ENCODE data around the gene ROCK2. TPM values are rescaled to one million over a fixed set of nuclear protein-coding genes. Genes with fewer than 3 reads are reported as not detected.

Gene ROCK2
- total RNA-seq, 1 donor from 2014 or later, result 61.4 TPM

GRCh38 chr2:11338580-11338979, 5.9 kb downstream of the ROCK2 start:
- Mint-ChIP-seq H3K9me3 (ENCODE audit: low read depth) (peaks cover 2% of the 10 kb centered on the region), H3K4me3 (ENCODE audit: unreplicated experiment) (no peak overlapping the region), H3K27me3 (ENCODE audit: low read depth) (no peaks in the 10 kb centered on the region), H3K36me3 (ENCODE audit: low read depth) (no peaks in the 10 kb centered on the region), H3K27ac (ENCODE audit: unreplicated experiment) (peak overlapping the region; percentile 19), H3K4me1 (ENCODE audit: low read depth) (peaks cover 59% of the 10 kb centered on the region)
- DNase-seq (ENCODE audit: low spot score), result no peak
- TF ChIP-seq, protein P1, sequence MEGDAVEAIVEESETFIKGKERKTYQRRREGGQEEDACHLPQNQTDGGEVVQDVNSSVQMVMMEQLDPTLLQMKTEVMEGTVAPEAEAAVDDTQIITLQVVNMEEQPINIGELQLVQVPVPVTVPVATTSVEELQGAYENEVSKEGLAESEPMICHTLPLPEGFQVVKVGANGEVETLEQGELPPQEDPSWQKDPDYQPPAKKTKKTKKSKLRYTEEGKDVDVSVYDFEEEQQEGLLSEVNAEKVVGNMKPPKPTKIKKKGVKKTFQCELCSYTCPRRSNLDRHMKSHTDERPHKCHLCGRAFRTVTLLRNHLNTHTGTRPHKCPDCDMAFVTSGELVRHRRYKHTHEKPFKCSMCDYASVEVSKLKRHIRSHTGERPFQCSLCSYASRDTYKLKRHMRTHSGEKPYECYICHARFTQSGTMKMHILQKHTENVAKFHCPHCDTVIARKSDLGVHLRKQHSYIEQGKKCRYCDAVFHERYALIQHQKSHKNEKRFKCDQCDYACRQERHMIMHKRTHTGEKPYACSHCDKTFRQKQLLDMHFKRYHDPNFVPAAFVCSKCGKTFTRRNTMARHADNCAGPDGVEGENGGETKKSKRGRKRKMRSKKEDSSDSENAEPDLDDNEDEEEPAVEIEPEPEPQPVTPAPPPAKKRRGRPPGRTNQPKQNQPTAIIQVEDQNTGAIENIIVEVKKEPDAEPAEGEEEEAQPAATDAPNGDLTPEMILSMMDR (IDR thresholded peaks at IDR 0.05), result no peak

- Mint-ChIP-seq H3K4me1 (ENCODE audit: low read depth) (peaks cover 64% of the 10 kb centered on the region), H3K9me3 (ENCODE audit: low read depth) (peaks cover 3% of the 10 kb centered on the region), H3K36me3 (ENCODE audit: low read depth) (peaks cover under 1% of the 10 kb centered on the region), H3K27ac (ENCODE audit: unreplicated experiment) (no peak overlapping the region), H3K4me3 (ENCODE audit: unreplicated experiment) (no peak overlapping the region), H3K27me3 (ENCODE audit: low read depth) (no peaks in the 10 kb centered on the region)
- no peak for DNase-seq (ENCODE audit: low spot score)
- TF ChIP-seq, protein P1 (IDR thresholded peaks at IDR 0.05), result no peak
Observed at GRCh38 chr2:11337909-11338308, 6.5 kb downstream of the ROCK2 start.

GRCh38 chr2:11336189-11336588, 8.2 kb downstream of the ROCK2 start:
- H3K4me1 Mint-ChIP-seq (ENCODE audit: low read depth), result peaks cover 54% of the 10 kb centered on the region
- no peaks in the 10 kb centered on the region for H3K27me3 Mint-ChIP-seq (ENCODE audit: low read depth)
- peaks cover 3% of the 10 kb centered on the region for H3K36me3 Mint-ChIP-seq (ENCODE audit: low read depth)
- H3K9me3 Mint-ChIP-seq (ENCODE audit: low read depth), result peaks cover 7% of the 10 kb centered on the region
- DNase-seq (ENCODE audit: low spot score), result no peak
- H3K4me3 Mint-ChIP-seq (ENCODE audit: unreplicated experiment), result no peak overlapping the region
- H3K27ac Mint-ChIP-seq (ENCODE audit: unreplicated experiment), result no peak overlapping the region
- TF ChIP-seq, protein P1 (IDR thresholded peaks at IDR 0.05), result no peak

GRCh38 chr2:11333427-11334183, 10.8 kb downstream of the ROCK2 start:
- TF ChIP-seq, protein P1 (IDR thresholded peaks at IDR 0.05), result no peak
- Mint-ChIP-seq H3K36me3 (ENCODE audit: low read depth) (peaks cover 3% of the 10 kb centered on the region), H3K27me3 (ENCODE audit: low read depth) (no peaks in the 10 kb centered on the region), H3K4me1 (ENCODE audit: low read depth) (peaks cover 46% of the 10 kb centered on the region), H3K9me3 (ENCODE audit: low read depth) (peaks cover 7% of the 10 kb centered on the region), H3K4me3 (ENCODE audit: unreplicated experiment) (no peak overlapping the region), H3K27ac (ENCODE audit: unreplicated experiment) (no peak overlapping the region)
- DNase-seq (ENCODE audit: low spot score), result no peak

DNA sequence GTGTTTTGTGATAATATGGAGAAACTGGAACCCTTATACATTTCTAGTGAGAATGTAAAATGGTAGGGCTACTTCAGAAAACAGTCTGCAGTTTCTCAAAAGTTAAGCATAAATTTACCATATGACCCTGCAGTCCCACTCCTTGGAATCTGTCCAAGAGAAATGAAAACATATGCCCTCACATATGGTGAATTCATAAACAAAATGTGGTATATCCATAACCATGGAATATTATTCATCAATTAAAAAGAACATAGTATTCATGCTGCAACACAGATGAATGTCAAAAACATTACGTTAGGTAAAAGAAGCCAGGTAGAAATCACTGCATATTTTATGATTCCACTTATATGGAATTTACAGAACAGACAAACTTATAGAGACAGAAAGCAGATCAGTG, 11.8 kb downstream of the ROCK2 start:
- Mint-ChIP-seq H3K9me3 (ENCODE audit: low read depth) (peaks cover 9% of the 10 kb centered on the region), H3K27me3 (ENCODE audit: low read depth) (no peaks in the 10 kb centered on the region), H3K4me1 (ENCODE audit: low read depth) (peaks cover 49% of the 10 kb centered on the region), H3K27ac (ENCODE audit: unreplicated experiment) (peak overlapping the region; percentile 45), H3K4me3 (ENCODE audit: unreplicated experiment) (no peak overlapping the region), H3K36me3 (ENCODE audit: low read depth) (peaks cover 3% of the 10 kb centered on the region)
- no peak for DNase-seq (ENCODE audit: low spot score)
- TF ChIP-seq, protein P1 (IDR thresholded peaks at IDR 0.05), result no peak

All from chondrocyte (in vitro differentiated cells).